Ammon's horn (tissue), 1 donor: ENCODE data around the gene NPHP3.
"Not testable (repeated sequence)": the region's sequence is repeated elsewhere in the genome, so short reads cannot be mapped to it uniquely, and the experiment has no call there.

ENCODE experiments used
- DNase-seq: peaks from one replicate; pipeline ENCODE4 v3.0.0-alpha.2; 2016; ENCODE audit warnings: low spot score

NPHP3 gene

DNA sequence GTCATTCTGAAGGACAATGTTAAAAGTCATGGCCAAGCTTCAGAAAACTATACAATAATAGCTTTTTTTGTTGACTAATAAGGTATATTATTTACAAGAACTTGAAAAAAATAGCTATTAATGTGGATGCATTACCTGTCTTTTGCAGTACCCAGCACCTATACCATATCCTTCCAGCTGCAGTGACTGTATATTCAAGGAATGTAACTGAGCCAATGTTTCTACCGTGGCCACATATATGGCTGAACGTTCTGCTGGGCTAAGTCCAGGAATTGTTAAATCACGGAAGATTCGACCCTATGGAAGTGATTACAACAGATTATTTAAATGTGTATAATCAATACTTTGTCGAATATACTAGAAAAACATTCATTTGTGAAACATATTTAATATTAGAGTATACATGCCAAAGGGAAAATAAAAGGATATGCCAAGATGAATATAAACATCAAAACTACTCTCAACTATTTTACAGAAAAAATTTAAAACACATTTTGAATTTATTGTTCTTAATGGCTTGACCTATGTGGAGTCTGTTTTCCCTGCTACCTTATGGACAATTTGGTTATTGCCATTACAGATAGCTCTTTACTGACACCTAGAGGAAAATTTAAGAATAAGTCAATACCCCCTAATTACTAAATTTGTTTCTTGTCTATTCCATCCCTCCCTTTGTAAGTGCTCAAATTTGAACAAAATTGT, 80.2 kb downstream of the NPHP3 start:
- DNase-seq = no peak

DNA sequence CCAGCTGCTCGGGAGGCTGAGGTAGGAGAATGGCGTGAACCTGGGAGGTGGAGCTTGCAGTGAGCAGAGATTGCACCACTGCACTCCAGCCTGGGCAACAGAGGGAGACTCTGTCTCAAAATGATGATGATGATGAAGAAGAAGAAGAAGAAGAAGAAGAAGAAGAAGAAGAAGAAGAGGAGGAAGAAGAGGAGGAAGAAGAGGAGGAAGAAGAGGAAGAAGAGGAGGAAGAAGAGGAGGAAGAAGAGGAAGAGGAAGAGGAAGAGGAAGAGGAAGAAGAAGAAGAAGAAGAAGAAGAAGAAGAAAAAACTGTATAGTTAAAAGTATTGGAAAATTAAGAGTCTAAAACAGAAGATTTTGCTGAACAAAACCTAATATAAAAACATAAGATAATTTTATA, 80.8 kb downstream of the NPHP3 start:
- DNase-seq = not testable (repeated sequence)

DNA sequence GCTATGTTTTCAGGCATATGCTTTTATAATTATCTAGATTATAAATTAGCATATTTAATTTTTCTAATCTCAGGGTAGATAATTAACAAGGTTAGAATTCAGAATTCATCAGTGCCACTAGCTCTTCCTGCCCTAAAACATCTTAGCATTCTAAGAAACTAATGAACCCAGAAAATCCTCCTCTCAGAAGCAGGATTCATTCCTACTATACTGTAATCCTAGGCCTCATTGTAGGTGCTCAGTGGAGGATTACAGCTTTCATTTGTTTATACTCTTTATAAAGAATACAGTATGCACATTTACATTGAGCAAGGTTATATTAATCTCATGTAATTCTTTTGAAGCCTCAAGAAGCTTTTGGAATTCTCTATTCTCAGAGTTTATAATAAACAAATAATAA, 83.5 kb downstream of the NPHP3 start:
- no peak for DNase-seq

DNA sequence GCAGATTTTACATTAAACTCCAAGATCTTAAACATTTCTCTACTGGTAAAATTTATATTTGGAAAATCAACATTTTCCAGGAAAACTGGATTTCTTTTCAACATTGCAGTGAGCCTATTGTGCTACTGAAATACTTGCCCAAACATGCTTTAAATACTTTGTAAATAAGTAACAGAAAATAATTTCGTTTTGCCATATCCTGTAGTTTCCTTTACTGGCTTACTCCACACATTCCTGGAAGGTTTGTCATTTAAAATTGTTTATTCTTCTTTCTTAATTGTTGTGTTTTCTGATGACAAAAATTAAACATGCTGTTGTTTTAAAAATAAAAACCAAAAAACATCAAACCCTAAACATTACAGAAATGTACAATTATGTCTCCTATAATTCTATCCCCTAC, 84.6 kb downstream of the NPHP3 start:
- DNase-seq = no peak

DNA sequence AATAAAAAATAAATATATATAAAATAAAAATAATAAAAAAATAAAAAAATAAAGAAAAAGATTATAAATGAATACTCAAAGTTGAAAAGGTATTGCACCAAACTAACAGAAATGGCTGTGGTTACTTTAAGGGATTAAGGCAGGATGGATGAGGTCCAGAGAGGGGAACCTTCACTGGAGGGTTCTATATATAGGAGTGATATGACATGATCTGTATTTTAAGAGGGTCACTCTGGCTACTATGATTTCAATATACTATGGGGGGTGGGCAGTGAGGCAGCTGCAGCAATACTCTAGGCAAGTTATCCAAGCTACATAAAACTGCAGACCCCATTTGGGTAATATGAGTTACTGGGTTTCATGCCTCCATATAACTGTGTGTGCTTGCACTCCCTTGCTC, 87.2 kb downstream of the NPHP3 start:
- no peak for DNase-seq
